GM21786 (cell line): ENCODE data around the gene NELFA.

ENCODE experiments used
- ATAC-seq: cut with Tn5 transposase; IDR thresholded peaks from one replicate; pipeline ENCODE4 v1.9.1; 2021; ENCODE audit not compliant: unreplicated experiment

Gene NELFA

DNA sequence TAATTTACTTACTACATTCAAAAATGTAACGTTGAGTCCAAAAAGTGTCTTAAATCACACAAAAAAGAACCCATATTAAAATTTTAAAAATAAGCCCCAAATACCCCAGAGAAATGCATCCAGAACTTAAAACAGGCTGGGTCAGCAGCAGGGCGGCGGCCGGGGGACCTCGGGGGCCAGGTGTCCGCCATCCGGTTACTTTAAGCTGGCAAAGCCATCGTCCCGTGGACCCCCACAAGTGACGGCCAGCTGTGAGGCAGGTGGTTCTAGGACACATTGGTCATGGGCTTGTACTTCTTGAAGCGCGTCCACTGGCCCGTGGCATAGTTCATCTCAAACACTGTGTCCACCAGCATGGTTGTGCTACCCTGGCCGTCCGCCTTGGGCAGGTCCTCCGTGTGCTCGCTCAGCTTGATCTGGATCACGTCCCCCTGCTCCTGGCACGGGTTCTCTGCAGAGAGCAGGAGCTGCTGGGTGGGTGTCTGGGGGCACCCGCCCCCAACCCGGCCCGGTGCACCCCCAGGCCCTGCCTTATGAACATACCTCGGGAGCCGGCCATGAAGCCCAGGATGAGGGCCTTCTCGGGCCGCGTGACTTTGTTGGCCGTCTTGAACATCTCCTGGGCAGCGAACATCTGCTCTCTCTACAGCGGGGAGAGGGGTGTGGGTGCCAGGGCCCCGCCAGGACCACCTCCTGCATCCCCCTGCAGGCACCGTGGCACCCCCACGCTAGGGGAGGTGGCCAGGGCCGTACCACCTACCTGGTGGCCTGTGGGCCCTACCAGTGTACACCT is 25.5 kb downstream of the NELFA start:
- no peak for ATAC-seq

DNA sequence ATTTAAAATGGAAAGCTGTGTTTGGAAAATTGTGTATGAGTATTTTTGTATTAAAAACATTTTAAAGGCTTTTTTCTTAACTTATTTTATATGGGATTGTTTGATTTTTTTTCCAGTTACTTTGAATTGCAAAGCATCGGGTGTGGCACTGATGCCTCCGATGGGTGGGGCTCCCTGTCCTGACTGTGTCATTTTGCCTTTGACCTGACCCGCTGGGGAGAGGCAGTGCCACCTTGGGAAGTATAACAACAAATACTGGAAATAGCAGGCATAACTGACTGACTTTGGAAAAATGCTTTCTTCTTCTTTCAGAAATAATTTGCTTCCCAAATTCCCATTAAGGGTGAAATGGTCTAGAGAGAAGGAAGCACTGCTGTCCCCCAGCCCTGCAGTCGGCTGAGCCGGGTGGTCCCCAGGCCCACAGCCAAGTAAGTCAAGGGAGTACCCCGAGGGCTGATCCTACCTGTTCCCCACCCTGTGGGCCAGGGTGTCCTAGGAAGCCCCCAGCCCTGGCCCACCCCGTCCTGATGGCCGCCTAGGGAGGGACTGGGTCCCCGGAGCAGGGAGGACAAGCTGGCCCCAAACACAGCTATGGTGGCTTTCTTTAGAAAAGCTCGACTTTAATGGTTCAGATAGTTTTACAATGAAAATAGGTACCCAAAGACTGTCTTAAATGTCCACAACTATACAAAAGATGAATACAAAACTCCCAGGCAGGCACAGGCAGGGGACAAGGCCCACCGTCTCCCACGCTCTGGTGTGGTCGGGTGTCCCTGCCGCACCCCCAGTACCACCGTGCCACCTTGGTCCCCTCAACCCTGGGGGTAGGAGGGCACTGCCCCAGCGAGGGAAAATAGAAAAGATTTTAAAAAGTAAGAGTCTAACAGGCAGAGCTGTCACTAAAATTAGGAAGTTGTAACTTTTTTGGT is 26.4 kb downstream of the NELFA start:
- no peak for ATAC-seq

DNA sequence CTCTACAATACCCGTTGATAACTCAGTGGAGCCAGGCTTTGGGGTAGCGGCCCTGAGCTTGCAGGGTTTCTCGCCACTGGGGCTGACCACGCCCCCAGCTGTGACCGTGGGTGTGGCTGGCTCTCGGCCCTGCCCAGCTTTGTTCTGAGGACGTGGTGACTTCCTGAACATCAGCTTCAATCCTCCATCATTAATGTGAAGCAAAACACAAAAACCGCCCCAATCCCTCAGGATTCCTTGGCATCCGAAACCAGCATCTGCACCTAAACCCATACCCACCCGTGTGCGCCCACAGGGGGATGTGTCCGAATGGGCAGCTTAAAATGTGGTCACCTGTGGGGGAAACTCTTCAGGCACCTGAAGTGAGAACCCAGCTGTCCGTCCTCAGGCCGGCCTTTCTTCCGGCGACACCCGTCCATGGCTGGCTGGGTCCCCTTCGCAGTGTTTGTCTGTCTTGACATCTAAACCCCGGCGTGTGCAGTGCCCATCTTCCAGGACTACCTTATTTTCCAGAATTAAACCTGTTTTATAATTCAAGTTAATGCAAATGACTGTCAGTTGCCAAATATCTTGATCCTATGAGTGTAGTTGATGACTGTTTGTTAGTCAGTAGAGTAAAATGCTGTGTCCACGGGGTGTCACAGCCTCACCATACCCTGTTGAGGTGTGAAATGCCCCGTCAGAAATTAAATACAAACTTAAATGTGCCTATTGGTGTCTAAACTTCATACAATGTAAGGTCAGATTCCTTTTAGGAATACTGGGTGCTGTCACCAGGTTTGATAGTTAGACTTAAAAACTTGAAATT is 27.3 kb downstream of the NELFA start:
- no peak for ATAC-seq

DNA sequence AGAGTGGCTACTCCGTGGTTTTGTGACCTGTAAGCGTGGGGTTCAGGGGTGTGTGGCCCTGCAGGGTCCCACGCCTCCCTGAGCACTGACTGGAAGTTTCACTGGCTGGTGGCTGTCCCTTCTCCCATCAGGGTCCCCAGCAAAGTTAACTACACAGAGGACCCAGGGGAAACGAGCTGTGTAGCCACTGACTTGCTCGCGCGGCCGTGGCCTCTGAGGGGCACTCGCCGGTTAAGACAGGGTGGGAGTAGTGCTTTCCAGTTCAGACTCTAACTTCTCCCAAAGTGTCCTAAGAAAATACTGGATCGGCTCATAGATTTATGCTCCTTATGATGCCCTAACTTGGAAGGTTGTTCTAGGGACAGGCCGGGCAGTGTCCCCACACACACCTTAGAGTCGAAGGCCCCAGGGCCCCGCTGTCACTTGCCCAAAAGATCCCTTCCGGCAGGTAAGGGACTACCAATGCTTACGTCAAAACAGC is 28.2 kb downstream of the NELFA start:
- no peak for ATAC-seq

DNA sequence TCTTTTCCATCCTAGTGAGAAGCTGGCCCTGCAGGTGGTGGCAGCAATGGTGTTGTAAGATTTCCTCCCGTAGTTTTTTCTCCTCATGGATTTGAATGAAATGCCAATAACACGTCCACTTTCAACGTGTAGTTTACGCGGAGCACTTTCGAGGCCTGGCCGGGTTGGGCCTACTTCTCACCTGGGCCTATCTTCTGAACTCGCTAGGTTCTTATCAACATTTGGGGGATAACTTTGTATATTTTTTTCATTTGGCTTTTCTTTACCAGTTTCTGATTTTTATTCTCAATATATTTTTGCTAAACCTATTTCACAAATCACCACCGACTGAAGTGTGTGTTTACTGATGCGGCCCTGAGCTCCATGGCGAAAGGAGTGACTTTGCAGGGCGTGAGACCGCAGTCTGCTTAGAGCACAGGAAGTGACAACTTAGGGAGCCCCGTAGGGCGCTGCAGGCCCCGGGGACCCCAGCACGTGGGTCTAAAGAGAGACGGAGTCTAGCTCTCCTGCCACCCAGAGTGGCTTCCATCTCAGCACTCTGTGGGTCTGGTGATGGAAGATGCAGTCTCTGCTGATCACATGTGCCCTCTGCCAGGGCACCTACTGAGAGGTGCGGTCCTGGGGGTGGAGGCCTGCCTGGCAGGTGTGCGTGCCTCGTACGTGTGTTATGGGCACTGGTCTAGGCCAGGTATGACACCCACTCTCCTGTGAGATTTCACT is 29.1 kb downstream of the NELFA start:
- ATAC-seq, result no peak

DNA sequence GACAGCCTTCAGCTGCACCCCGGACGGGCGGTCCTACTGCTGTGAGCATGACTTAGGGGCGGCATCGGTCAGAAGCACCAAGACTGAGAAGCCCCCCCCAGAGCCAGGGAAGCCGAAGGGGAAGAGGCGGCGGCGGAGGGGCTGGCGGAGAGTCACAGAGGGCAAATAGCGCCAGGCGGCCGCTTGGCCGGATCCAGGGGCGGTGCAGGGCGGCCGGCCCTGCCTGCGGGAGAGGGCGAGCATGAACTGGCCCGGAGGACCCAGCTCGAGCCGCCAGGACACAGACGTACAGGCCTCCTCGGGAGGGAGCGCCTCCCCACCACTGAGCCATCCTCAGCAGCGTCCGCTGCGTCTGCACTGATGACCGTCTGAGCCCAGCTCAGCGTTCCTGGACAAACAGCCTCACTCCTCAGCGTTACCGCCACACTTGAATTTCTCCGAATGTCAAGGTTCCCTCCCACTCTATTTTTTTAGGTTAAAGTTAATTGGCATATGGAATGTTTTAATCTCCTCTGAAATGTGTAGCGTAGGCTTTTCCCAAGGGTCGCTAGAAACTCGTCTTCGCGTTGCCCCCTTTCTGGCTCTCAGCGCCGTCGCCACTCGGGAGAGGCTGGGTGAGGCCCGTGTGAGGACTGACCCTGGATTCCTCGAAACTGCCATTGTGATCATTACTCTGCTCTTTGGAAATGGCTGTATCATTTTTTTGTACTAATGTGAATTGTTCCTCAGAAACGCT is 29.9 kb downstream of the NELFA start:
- ATAC-seq, result no peak

DNA sequence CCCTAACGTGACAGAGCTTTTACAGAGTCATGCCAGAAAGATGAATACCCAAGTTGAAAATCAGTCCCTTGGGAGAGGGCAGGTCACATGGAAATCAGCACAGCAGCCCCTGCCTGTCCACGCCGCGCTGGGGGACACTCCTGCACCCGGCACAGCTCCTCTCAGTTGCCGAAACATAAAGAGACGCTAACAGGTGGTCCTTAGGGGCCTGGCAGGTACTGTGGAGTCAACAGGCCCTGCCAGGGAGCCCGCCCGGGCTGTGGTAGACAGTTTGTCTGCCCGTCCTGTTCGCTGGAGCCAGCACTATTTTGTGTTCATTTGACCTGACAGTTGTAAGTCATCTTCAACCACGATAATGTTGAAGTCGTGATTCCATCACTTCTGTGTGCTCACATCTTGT is 30.5 kb downstream of the NELFA start:
- ATAC-seq, result no peak

DNA sequence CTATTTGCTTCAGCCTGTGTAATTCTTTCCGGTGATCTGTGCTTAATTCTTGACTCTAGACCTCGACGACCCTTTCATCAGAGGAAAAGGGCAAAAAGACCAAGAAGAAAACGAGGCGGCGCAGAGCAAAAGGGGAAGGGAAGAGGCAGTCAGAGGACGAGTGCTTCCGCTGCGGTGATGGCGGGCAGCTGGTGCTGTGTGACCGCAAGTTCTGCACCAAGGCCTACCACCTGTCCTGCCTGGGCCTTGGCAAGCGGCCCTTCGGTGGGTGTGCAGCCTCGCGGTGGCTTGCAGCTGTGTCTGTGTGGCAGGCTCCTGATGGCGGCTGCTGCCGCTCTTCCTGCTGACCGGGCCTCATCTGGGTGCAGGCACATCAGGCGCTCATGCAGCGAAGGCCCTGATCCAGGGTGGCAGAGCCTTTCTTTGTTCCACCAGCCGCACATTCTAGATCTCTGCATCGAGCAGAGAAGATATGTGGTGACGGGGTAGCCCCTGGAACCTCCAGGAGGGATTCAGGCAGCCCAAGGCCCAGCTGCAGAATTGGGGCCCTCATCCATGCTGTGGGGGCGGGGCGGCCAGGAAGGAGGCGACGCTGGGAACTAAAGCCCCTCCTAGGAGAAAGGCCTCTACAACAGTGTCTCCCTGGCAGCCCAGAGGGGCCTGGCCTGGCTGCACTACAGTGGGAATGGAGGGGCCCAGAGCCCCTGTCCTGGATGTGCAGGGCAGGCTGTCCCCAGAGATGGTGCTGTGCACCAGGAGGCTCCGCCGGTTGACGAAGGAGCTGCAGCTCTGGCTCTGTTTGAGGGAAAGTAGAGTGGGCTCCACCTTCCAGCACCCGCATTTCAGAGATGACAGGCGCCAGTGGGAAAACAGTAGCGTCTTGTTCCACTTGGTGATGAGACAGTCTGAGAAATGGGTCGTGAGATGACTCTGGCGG is 32.1 kb downstream of the NELFA start:
- no peak for ATAC-seq

DNA sequence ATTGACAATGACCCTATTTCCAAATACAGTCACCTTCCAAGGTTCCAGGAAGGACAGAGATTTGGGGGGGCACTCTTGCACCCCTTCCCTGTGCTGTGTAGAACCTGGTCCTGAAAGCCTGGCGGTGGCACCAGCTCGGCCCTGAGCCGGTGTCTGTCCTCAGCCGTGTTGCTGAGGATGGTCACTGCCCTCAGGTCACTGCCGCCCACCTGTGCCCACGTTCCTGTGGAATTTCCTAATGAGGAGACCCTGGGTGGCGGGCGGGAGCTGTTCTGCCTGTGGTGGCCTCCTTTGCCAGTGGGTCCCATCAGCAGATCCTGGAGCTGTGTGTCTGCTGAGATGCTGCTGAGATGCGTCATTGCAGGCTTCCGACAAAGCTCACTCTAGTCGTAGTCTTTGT is 32.9 kb downstream of the NELFA start:
- no peak for ATAC-seq

DNA sequence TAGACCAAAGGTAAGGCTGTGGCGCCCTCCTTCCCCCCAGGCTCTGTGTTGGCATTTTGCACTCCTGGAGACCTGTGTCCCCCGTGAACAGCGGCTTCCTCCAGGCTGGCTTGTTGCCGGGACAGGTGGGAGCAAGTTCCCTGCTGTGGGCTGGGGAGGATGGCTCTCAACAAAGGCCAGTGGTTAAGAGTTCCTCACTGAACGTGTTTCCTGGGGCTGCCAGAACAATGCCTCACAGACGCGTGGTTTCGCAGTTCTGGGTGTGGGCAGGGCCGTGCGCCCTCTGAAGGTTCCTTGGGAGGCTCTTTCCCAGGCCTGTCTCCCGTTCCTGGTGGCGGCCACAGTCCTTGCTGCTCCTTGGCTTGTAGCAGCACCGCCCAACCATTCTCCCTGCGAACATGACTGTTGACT is 33.4 kb downstream of the NELFA start:
- ATAC-seq, result no peak

DNA sequence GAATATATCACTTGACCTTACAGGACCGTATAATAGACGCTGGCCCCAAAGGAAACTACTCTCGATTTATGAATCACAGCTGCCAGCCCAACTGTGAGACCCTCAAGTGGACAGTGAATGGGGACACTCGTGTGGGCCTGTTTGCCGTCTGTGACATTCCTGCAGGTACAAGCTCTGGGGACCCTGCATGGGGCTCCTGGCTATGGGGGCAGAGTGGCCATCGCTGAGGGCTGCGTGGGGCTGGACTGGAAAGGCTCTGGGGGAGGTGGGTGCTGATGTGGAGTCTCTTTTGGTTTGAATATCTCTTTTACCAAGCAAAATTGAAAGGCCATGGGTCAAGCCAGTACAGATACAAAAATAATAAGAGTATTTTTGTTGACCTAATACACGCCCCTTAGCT is 33.9 kb downstream of the NELFA start:
- no peak for ATAC-seq

DNA sequence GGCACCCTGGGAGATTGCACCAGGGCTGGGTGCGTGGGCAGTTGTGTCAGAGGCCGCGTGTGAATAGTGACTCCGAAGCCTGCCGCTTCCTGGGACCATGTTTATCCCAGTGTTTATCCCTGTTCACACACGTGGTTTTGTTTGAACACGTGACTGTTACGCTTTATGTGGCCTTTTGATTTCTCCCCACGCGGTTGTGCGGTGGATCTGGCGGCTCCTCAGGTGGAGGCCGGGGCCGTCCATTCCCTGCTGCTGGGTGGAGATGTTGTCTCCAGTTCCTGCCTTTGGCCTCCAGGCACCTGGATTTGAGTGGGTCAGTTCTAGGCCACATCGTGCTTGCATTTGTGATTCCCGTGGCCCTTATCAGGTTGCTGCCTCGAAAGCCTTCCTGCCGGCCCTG is 35.1 kb downstream of the NELFA start:
- no peak for ATAC-seq

DNA sequence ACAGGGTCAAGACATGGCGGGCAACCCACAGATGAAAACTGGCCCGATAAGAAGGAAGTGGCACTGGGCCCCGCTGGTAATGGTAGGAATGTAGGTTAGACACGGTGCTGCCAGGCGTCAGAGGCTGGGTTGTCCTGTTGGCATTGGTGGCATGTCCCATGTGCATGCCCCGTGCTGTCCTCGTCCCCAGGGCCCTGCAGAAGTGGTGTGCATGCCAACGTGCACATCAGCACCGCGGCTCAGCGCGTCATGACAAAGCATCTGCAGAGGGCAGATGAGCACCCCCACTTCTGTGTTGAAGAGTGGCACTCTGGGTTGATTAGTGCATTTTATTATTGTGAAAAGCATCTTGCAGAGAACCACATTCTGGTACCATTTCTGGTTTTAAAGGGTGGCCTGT is 35.6 kb downstream of the NELFA start:
- ATAC-seq, result no peak

DNA sequence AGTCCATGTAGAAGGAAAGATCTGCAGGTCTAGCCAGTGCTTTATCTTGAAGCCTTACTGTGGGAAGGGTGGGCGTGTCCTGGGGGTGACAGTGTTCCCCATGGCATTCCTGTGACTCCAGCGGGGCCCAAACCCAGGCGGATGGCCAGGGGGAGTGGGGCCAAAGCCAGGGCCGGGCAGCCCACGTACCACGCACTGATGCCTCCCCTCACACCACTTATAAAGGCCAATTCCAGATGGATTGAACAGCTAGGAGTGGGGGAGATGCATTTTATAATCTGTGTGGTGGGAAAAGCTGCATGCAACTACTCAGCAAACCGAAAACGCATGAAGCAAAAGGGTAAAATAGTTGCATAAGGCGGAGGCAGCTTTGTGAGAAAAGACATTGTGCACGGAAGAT is 36.4 kb downstream of the NELFA start:
- ATAC-seq, result no peak

DNA sequence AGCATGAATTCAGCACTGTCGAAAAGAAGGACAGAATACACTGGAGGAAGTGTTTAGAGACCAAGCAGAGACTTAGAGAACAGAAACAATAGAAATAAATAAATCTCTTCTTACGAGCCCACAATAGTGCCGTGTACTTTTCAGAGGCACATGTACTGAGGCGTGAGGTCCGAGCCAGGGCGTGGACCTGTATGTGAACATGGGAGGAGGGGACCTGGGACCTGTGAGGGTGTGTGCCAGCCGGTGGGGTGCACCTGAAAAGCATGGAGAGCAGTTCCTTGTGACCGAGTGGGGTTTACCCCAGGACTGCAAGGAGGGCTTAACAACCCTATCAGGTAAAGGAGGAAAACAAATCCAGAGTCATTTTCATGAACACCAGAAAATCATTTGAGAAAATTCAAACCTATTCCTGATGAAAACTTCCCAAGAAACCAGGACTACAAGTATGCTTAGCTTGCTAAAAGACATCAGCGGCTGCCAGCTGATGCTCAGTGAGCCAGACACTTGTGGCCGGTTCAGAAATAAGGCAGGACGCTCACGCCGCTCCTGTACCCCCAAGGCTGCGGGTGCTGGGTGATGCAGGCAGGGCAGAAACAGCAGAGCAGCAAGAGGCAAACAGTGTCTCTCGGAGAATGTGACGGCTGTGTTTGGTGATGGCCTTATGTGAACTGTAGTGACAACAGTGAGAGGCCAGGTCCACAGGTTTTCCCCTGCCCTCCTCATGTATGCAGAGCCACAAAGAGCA is 37.1 kb downstream of the NELFA start:
- ATAC-seq, result no peak

DNA sequence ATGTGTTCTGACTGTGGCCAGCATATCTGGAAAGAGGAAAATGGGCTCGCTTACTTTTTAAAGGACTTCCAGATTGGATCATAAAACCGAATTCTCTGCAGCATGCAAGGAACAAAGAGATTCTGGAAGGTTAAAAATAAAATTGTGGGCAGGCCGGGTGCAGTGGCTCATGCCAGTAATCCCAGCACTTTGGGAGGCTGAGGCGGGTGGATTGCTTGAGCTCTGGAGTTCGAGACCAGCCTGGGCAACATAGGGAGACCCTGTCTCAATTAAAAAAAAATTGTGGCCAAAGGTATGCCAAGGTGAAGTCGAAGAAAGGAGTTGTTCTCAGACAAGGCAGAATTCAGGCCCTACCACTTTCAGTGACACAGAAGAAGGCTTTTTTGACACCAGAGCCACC is 37.8 kb downstream of the NELFA start:
- ATAC-seq, result no peak

DNA sequence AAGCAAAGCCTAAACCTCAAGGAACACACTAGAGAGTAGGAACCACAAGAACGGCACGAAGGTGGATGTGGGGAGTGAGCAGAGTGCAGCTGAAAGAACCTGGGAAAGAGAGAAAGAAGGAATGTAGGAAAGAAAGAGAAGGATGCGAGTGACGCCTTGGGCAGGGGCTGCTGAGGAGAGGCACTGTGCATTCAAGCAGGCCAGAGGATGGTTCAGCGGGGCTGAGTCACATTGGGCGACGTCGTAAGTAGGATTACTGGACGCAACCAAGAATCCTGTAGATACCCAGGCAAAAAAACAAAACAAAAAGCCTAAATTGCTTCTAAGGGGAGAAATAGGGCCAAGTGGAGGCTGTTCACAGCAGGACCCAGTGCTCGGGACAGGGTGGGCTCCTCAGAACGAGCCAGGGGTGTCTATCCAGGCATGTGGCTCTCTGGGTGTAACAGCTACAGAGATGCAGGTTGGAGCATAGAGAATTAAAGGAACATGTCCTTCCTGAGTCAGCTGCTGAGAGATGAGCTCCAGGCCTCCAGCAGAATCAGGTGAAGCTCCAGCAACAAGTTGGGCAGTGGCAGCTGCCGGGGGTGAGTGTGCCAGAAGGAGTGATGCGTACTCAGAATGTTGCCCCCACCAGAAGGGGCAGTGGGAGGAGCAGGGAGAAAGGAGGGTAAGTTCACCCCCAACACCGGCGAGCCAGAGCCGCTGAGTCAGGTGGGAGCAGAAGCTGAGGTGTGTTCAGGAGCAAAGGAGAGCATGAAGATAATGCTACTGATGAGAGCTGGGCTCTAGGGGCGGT is 38.6 kb downstream of the NELFA start:
- ATAC-seq, result no peak
